ENCODE results near the gene LUZP4. TPM values are rescaled to one million over a fixed set of nuclear protein-coding genes. Genes with fewer than 3 reads are reported as not detected.
A peak's percentile ranks its signal among the peaks of the same experiment; 100 is the strongest.

The LUZP4 gene
- polyA plus RNA-seq, 1 of the 3 experiments (the other 2 are of a cell fraction) = not detected

DNA sequence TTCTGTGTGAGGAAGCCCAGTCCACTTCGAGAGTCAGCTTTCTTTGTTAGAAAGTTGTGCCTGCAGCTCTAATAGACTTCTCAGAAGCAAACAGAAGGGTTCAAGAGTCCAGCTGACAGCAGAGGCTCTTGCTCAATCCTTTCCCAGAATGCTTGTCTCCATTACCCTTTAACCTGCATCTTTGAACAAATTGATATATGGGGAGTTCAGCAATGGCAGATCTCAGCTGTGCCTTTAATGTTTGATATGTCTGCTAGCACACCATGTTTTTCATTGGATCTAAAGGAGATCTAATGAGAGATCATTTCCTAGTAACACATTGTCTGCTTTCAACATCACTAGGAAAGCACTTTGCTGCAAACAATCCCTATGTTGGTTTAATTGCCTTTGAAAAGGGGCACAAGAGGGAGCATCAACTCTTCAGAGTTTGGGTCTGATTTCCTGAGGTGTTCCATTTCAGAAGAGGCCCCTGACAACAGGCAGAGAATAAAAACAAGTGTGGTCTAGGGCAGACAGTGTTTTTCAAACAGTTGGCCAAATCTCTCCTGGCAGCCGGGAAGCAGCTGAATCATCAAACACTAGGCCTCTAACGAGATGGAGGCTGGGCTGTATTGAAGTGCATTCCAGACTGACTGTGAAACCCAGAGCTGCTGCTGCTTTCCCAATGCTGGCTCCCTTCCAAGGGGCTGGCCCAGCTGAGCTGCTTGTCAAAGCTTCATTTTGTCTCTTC is 55.5 kb downstream of the LUZP4 start:
- Histone ChIP-seq H3K9me3 (no peaks in the 10 kb centered on the region), H3K4me1 (ENCODE audit: control insufficient read depth in 1 of 2, insufficient read depth in 2 of 2, low read depth in 1 of 2, low read length in 1 of 2) (peaks cover 0 to 8% of the 10 kb centered on the region in 2 experiments; a peak in 3 of 4 replicates), H3K9me2 (no peaks in the 10 kb centered on the region), H3K27ac (ENCODE audit: low read depth in 2 of 2, low read length in 1 of 2) (peak overlapping the region; percentile 71 to 75), H2AFZ (ENCODE audit: low read depth) (peak overlapping the region; percentile 58; the same call in 1 of the 2 replicates), H4K20me1 (ENCODE audit: insufficient read depth) (no peaks in the 10 kb centered on the region), H3K79me2 (ENCODE audit: insufficient read depth) (no peaks in the 10 kb centered on the region), H3K27me3 (ENCODE audit: insufficient read depth) (no peaks in the 10 kb centered on the region), H3F3A (replicated peaks; ENCODE audit: insufficient read depth) (no peaks in the 10 kb centered on the region), H3K4me2 (no peak overlapping the region), H3K4me3 (ENCODE audit: low read depth in 2 of 2, low read length in 1 of 2) (no peak overlapping the region), H3K9ac (peak overlapping the region; percentile 35; the same call in 1 of the 2 replicates), H3K36me3 (replicated peaks in 1 of 2; ENCODE audit: control insufficient read depth in 1 of 2, insufficient read depth in 2 of 2, low read length in 1 of 2) (no peaks in the 10 kb centered on the region)
- ChIA-PET POLR2A (no interaction called here), CTCF (interaction anchor here (1.4 to 2.3 kb wide), 2 partner anchors 15 to 217 kb away, joined by 3 to 11 read pairs; no protein-coding TSS in a partner anchor)
- peak; percentile 58 for DNase-seq
- TF ChIP-seq, protein P1, sequence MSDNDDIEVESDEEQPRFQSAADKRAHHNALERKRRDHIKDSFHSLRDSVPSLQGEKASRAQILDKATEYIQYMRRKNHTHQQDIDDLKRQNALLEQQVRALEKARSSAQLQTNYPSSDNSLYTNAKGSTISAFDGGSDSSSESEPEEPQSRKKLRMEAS (IDR thresholded peaks at IDR 0.05; ENCODE audit: low read depth) = peak; percentile 61; the same call in 1 of the 2 replicates
- 0 out of 2 replicates have a peak, but pooled peaks have one; percentile 41 for TF ChIP-seq FOXM1 (IDR thresholded peaks at IDR 0.05; ENCODE audit: low read depth)
- no peak for TF ChIP-seq YY1 (IDR thresholded peaks at IDR 0.05; ENCODE audit: low read depth)
- TF ChIP-seq, protein P2, sequence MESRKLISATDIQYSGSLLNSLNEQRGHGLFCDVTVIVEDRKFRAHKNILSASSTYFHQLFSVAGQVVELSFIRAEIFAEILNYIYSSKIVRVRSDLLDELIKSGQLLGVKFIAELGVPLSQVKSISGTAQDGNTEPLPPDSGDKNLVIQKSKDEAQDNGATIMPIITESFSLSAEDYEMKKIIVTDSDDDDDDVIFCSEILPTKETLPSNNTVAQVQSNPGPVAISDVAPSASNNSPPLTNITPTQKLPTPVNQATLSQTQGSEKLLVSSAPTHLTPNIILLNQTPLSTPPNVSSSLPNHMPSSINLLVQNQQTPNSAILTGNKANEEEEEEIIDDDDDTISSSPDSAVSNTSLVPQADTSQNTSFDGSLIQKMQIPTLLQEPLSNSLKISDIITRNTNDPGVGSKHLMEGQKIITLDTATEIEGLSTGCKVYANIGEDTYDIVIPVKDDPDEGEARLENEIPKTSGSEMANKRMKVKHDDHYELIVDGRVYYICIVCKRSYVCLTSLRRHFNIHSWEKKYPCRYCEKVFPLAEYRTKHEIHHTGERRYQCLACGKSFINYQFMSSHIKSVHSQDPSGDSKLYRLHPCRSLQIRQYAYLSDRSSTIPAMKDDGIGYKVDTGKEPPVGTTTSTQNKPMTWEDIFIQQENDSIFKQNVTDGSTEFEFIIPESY (IDR thresholded peaks at IDR 0.05; ENCODE audit: borderline replicate concordance, low read depth) = no peak
- TF ChIP-seq, protein P3, sequence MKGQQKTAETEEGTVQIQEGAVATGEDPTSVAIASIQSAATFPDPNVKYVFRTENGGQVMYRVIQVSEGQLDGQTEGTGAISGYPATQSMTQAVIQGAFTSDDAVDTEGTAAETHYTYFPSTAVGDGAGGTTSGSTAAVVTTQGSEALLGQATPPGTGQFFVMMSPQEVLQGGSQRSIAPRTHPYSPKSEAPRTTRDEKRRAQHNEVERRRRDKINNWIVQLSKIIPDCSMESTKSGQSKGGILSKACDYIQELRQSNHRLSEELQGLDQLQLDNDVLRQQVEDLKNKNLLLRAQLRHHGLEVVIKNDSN (IDR thresholded peaks at IDR 0.05; ENCODE audit: borderline replicate concordance, low read depth) = no peak
- TF ChIP-seq TEAD4 (IDR thresholded peaks at IDR 0.05; ENCODE audit: borderline replicate concordance, insufficient read depth) = peak; percentile 65
- no peak for TF ChIP-seq TAF1 (IDR thresholded peaks at IDR 0.05; ENCODE audit: borderline replicate concordance, low read depth, low read length)
- no peak for TF ChIP-seq FOXJ3 (CRISPR knock-in tag; IDR thresholded peaks at IDR 0.05)
- TF ChIP-seq SIN3A (IDR thresholded peaks at IDR 0.05; ENCODE audit: borderline replicate concordance, low read depth, low read length) = no peak
- peak; percentile 79 for TF ChIP-seq JUND (IDR thresholded peaks at IDR 0.05)
- TF ChIP-seq, protein P4, sequence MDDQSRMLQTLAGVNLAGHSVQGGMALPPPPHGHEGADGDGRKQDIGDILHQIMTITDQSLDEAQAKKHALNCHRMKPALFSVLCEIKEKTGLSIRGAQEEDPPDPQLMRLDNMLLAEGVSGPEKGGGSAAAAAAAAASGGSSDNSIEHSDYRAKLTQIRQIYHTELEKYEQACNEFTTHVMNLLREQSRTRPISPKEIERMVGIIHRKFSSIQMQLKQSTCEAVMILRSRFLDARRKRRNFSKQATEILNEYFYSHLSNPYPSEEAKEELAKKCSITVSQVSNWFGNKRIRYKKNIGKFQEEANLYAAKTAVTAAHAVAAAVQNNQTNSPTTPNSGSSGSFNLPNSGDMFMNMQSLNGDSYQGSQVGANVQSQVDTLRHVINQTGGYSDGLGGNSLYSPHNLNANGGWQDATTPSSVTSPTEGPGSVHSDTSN (IDR thresholded peaks at IDR 0.05) = peak; percentile 72
- TF ChIP-seq EP300 (IDR thresholded peaks at IDR 0.05; ENCODE audit: borderline replicate concordance in 1 of 2, low read depth in 1 of 2, low read length in 1 of 2) = peak in 1 of 2 experiments; percentile 76; a peak in 3 of 4 replicates
- TF ChIP-seq, protein P5, sequence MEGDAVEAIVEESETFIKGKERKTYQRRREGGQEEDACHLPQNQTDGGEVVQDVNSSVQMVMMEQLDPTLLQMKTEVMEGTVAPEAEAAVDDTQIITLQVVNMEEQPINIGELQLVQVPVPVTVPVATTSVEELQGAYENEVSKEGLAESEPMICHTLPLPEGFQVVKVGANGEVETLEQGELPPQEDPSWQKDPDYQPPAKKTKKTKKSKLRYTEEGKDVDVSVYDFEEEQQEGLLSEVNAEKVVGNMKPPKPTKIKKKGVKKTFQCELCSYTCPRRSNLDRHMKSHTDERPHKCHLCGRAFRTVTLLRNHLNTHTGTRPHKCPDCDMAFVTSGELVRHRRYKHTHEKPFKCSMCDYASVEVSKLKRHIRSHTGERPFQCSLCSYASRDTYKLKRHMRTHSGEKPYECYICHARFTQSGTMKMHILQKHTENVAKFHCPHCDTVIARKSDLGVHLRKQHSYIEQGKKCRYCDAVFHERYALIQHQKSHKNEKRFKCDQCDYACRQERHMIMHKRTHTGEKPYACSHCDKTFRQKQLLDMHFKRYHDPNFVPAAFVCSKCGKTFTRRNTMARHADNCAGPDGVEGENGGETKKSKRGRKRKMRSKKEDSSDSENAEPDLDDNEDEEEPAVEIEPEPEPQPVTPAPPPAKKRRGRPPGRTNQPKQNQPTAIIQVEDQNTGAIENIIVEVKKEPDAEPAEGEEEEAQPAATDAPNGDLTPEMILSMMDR (IDR thresholded peaks at IDR 0.05) = no peak
- peak; percentile 82 for TF ChIP-seq TCF12 (IDR thresholded peaks at IDR 0.05)
- 0 out of 2 replicates have a peak, but pooled peaks have one; percentile 26 for TF ChIP-seq POLR2AphosphoS5 (IDR thresholded peaks at IDR 0.05; ENCODE audit: low read depth, low read length)
- no peak for TF ChIP-seq MEF2A (IDR thresholded peaks at IDR 0.05; ENCODE audit: borderline replicate concordance, low read depth)
- TF ChIP-seq RAD21 (IDR thresholded peaks at IDR 0.05; ENCODE audit: low read length) = peak; percentile 2; the same call in 1 of the 2 replicates
- no peak for TF ChIP-seq GABPA (IDR thresholded peaks at IDR 0.05; ENCODE audit: low read depth)
- TF ChIP-seq RFX5 (IDR thresholded peaks at IDR 0.05; ENCODE audit: low read length) = no peak
- no peak for TF ChIP-seq NRF1 (IDR thresholded peaks at IDR 0.05; ENCODE audit: low read depth, low read length)
- peak; percentile 17; the same call in 1 of the 2 replicates for TF ChIP-seq SMC3 (IDR thresholded peaks at IDR 0.05; ENCODE audit: low read depth, low read length)
- TF ChIP-seq RXRA (IDR thresholded peaks at IDR 0.05; ENCODE audit: borderline replicate concordance, low read depth) = peak; percentile 42; the same call in 1 of the 2 replicates
- peak; percentile 73 for TF ChIP-seq FOSL2 (IDR thresholded peaks at IDR 0.05; ENCODE audit: borderline replicate concordance, low read depth)
- peak; percentile 88 for TF ChIP-seq NFIC (IDR thresholded peaks at IDR 0.05; ENCODE audit: borderline replicate concordance)
- WGBS (ENCODE audit: low lambda C conversion rate) = 17% methylated on average over 3 of the region's 3 CpGs

Measured in SK-N-SH (cell line).